Heart left ventricle (tissue), 13 donors: ENCODE measurements around the gene AFF4.

ENCODE experiments used
- POLR2A ChIP-seq, 2 donors: fragments of 450-650 bp; IDR thresholded peaks; one replicate each; pipeline ENCODE4 v1.6.1; 2017; ENCODE audit warnings: antibody characterized with exemption in 2 of 2, mild to moderate bottlenecking in 2 of 2, moderate library complexity in 2 of 2
- TF ChIP-seq, protein P1 (sequence below), 12 donors: fragments of 200-600 bp; sonication (generic) in 4 of 12; IDR thresholded peaks; one replicate each; pipeline versions ENCODE4 v1.5.0 to v1.8.0; 2018 to 2022; ENCODE audit warnings: antibody characterized with exemption in 12 of 12, mild to moderate bottlenecking in 5 of 12
- donor health status: ischemic (EF 13 %, LVEDD 7.1; RV severe dilation, severe dysfunction).
- donor health status: DM: no; HTN: yes; CAD: no.
- donor health status: DM: no; HTN: no; CAD: no.
- donor health status: ischemic (EF 25% LVEDD 6.9; RV normal size, moderate dysfunction).
- donor health status: ischemic (EF 25% LVEDD 5.7; RV mildly dilated, moderate dysfunction).
- donor health status: ischemic (EF 35%, LVEDD 5.7; RV mildly dilated, moderate dysfunction).
- donor health status: nonischemic (EF 11% LVEDD 7.7; RV severe dilation, severe dysfunction).
- donor health status: DM: yes; HTN: yes; CAD: no.
- donor health status: PGD.
- donor health status: ischemic (EF 29% LVEDD 5.4; RV normal size, mild dysfunction).
- donor health status: nonischemic (EF 23%, LVEDD 6.1; RV moderate dilation, normal function).

DNA sequence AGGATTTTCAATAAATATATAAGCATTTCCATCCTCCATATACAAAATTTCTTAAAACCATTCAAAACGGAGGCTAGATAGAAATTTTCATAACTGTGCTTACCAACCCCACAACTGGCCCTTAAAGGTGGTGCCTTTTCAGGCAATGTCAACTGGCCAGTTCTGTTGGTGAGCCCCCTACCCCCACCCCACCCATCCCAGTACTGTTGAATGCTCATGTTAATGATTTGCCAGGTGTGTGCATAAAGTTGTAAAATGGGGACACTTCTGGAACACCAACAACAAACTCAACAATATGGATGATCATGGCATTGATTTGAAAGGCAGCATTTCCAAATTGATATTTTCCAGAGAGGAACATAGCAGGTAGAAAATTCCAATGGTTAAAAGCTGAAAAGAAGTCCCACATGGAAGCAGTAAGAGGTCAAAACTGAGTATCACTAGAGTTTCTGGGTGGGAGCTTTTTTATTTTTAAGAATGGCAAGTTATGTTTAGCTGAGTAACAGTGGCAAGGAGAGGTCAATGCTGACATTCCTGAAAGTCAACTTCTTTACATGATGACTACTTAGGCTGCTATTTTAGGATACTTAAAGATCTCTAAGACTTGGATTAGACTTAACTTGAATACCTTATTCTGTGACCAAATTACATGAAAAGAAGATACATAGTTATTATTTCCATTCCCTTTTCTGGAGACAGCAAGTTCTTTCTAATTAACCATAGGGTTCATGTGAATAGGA lies 87.2 kb downstream of the AFF4 start:
- TF ChIP-seq, protein P1, sequence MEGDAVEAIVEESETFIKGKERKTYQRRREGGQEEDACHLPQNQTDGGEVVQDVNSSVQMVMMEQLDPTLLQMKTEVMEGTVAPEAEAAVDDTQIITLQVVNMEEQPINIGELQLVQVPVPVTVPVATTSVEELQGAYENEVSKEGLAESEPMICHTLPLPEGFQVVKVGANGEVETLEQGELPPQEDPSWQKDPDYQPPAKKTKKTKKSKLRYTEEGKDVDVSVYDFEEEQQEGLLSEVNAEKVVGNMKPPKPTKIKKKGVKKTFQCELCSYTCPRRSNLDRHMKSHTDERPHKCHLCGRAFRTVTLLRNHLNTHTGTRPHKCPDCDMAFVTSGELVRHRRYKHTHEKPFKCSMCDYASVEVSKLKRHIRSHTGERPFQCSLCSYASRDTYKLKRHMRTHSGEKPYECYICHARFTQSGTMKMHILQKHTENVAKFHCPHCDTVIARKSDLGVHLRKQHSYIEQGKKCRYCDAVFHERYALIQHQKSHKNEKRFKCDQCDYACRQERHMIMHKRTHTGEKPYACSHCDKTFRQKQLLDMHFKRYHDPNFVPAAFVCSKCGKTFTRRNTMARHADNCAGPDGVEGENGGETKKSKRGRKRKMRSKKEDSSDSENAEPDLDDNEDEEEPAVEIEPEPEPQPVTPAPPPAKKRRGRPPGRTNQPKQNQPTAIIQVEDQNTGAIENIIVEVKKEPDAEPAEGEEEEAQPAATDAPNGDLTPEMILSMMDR (IDR thresholded peaks at IDR 0.05) = no peak
- TF ChIP-seq POLR2A (IDR thresholded peaks at IDR 0.05) = no peak
